ENCODE results near the gene ATP7B. TPM values are rescaled to one million over a fixed set of nuclear protein-coding genes. Genes with fewer than 3 reads are reported as not detected.

Gene ATP7B
- total RNA-seq (1 to 10 TPM; 2.2 to 5.6 (median 3.7) TPM), polyA plus RNA-seq (1 to 10 TPM in 2 of 3 donors, under 1 TPM in 1; 0.80 to 2.1 (median 1.7) TPM)
- long read RNA-seq, donor 1, result 0 reads
- long read RNA-seq, donor 2, result 0 reads
- long read RNA-seq, donor 3, result 0 reads
- long read RNA-seq, donor 4, result 0 reads
- long read RNA-seq, donor 5, partial matches to known transcripts, result 1 of 3 reads
- long read RNA-seq, donor 5, other reads (novel, unspliced or antisense), result 2 of 3 reads
- long read RNA-seq, donor 6, result 0 reads
- long read RNA-seq, donor 7, result 0 reads
- long read RNA-seq, donor 8, result 0 reads
- long read RNA-seq, donor 9, result 0 reads
- long read RNA-seq, donor 10, result 0 reads

GRCh38 chr13:52010890-52011631 lies at the start of gene ATP7B:
TSS of gene ATP7B (minus strand) at chr13:52011450. CDS start at chr13:52011337, 113 bp downstream.
- intact Hi-C loops (cut with DNase I), result no loop called here
- TF ChIP-seq CTCF (IDR thresholded peaks at IDR 0.05), result no peak
- TF ChIP-seq POLR2A (IDR thresholded peaks at IDR 0.05), result no peak
- H3K4me1 ChIP-seq (replicated peaks in 1 of 2), result peaks cover 16 to 23% of the 10 kb centered on the region in 2 donors
- H3K27ac ChIP-seq, result peak within 1 kb of the TSS in 3 of 5 donors; percentile 40 to 65 (median 64)
- no peaks in the 10 kb centered on the region for H3K9me3 ChIP-seq (replicated peaks in 1 of 3)
- H3K36me3 ChIP-seq (replicated peaks in 1 of 2), result no peaks in the 10 kb centered on the region
- peak in 6 of 7 donors; percentile 19 to 60 (median 22) for DNase-seq
- 4 to 8% (median 5%) methylated on average over 22 to 46 of the region's 46 CpGs for WGBS, 4 donors
- H3K4me3 ChIP-seq, result peak within 1 kb of the TSS; percentile 66 to 97 (median 78)
- H3K27me3 ChIP-seq, result no peaks in the 10 kb centered on the region

DNA sequence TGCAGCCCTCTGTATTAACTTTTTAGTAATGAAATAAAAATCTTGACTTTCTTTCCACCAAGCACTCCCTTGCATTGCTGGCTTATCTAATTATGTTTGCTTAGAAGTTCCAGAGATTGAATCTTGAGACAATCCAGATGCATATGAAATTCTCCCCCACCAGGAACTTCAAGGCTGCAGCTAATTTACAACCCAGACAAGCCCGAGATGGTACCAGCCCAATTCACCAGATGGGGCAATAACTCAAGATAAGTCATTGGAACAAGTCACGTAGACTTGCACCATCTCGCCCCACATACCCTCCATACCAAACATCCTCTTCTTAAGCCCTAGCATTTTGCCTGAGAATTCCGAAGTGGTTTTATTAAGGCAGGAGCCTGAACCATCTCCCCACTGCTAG lies 42.2 kb upstream of the ATP7B start:
- intact Hi-C loops (cut with DNase I), result no loop called here
- Histone ChIP-seq H3K9me3 (replicated peaks in 1 of 3) (no peaks in the 10 kb centered on the region), H3K36me3 (replicated peaks in 1 of 2) (no peaks in the 10 kb centered on the region), H3K27ac (no peak overlapping the region), H3K4me1 (replicated peaks in 1 of 2) (no peaks in the 10 kb centered on the region), H3K27me3 (no peaks in the 10 kb centered on the region), H3K4me3 (no peak overlapping the region)
- WGBS, 4 donors, result 51 to 56% (median 52%) methylated on average over 4 of the region's 4 CpGs
- no peak for DNase-seq
- TF ChIP-seq POLR2A (IDR thresholded peaks at IDR 0.05) (no peak), CTCF (IDR thresholded peaks at IDR 0.05) (no peak)

- intact Hi-C loops (cut with DNase I), result no loop called here
- no peak overlapping the region for H3K27ac ChIP-seq
- no peak for DNase-seq
- 60 to 73% (median 68%) methylated on average over 7 of the region's 7 CpGs for WGBS, 4 donors
- no peaks in the 10 kb centered on the region for H3K4me1 ChIP-seq (replicated peaks in 1 of 2)
- no peak overlapping the region for H3K4me3 ChIP-seq
- no peaks in the 10 kb centered on the region for H3K9me3 ChIP-seq (replicated peaks in 1 of 3)
- no peaks in the 10 kb centered on the region for H3K27me3 ChIP-seq
- TF ChIP-seq POLR2A (IDR thresholded peaks at IDR 0.05) (no peak), CTCF (IDR thresholded peaks at IDR 0.05) (no peak)
- H3K36me3 ChIP-seq (replicated peaks in 1 of 2), result no peaks in the 10 kb centered on the region
Observed at GRCh38 chr13:52051400-52051799, 40.1 kb upstream of the ATP7B start.

DNA sequence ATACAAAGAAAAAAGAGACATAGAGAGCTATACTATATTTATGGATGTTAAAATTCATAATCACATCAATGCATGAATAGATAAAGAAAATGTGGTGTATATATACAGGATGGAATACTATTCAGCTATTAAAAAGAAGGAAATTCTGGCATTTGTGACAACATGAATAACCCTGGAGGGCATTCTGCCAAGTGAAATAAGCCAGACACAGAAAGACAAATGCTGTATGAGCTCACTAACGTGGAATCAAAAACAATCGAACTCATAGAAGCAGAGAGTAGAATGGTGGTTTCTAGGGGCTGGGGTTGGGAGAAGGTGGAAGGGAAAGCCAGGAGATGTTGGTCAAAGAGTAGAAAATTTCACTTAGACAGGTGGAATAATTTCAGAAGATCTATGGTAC lies 37.3 kb upstream of the ATP7B start:
- intact Hi-C loops (cut with DNase I), result no loop called here
- no peaks in the 10 kb centered on the region for H3K27me3 ChIP-seq
- H3K9me3 ChIP-seq (replicated peaks in 1 of 3), result no peaks in the 10 kb centered on the region
- H3K4me1 ChIP-seq (replicated peaks in 1 of 2), result no peaks in the 10 kb centered on the region
- DNase-seq, result no peak
- no peak overlapping the region for H3K27ac ChIP-seq
- no peaks in the 10 kb centered on the region for H3K36me3 ChIP-seq (replicated peaks in 1 of 2)
- H3K4me3 ChIP-seq, result no peak overlapping the region
- WGBS, 4 donors, result 29 to 52% (median 39%) methylated on average over 2 of the region's 2 CpGs
- TF ChIP-seq CTCF (IDR thresholded peaks at IDR 0.05) (no peak), POLR2A (IDR thresholded peaks at IDR 0.05) (no peak)
